IPS-20b (cell line): ENCODE data around the gene DLST.

ENCODE experiments used
- H3K27ac ChIP-seq: one replicate; pipeline ENCODE4 v1.5.1; 2013; ENCODE audit warnings: low read length
- H3K27me3 ChIP-seq: 2 replicates; pipeline ENCODE4 v1.6.1; 2013; ENCODE audit warnings: mild to moderate bottlenecking, low read length, inconsistent platforms; ENCODE audit not compliant: insufficient read depth
- H3K36me3 ChIP-seq: 2 replicates; pipeline ENCODE4 v1.6.1; 2013; ENCODE audit warnings: low read depth, mild to moderate bottlenecking, inconsistent platforms, low read length, moderate library complexity; ENCODE audit not compliant: insufficient read depth
- H3K4me1 ChIP-seq: 2 replicates; pipeline ENCODE4 v1.6.1; 2013; ENCODE audit warnings: mild to moderate bottlenecking, control low read depth, inconsistent platforms, low read length, moderate library complexity; ENCODE audit not compliant: insufficient read depth
- H3K4me3 ChIP-seq: 2 replicates; pipeline ENCODE4 v1.5.1; 2013; ENCODE audit warnings: mild to moderate bottlenecking, low read length, inconsistent platforms
- H3K9ac ChIP-seq: 2 replicates; pipeline ENCODE4 v1.6.1; 2013; ENCODE audit warnings: low read depth, mild to moderate bottlenecking, inconsistent platforms, low read length, moderate library complexity
- H3K9me3 ChIP-seq: 2 replicates; pipeline ENCODE4 v1.6.1; 2013; ENCODE audit warnings: mild to moderate bottlenecking, low read depth, low read length, inconsistent platforms; ENCODE audit not compliant: insufficient read depth

Gene DLST

GRCh38 chr14:74912111-74912510 lies 30.4 kb downstream of the DLST start:
- Histone ChIP-seq H3K9ac (no peak overlapping the region), H3K4me3 (no peak overlapping the region), H3K36me3 (no peaks in the 10 kb centered on the region), H3K4me1 (no peaks in the 10 kb centered on the region), H3K27ac (no peak overlapping the region), H3K9me3 (no peaks in the 10 kb centered on the region), H3K27me3 (no peaks in the 10 kb centered on the region)

- Histone ChIP-seq H3K4me3 (no peak overlapping the region), H3K27me3 (no peaks in the 10 kb centered on the region), H3K9ac (no peak overlapping the region), H3K4me1 (no peaks in the 10 kb centered on the region), H3K27ac (no peak overlapping the region), H3K9me3 (no peaks in the 10 kb centered on the region), H3K36me3 (no peaks in the 10 kb centered on the region)
Measured at GRCh38 chr14:74912801-74913200, 31.1 kb downstream of the DLST start.

DNA sequence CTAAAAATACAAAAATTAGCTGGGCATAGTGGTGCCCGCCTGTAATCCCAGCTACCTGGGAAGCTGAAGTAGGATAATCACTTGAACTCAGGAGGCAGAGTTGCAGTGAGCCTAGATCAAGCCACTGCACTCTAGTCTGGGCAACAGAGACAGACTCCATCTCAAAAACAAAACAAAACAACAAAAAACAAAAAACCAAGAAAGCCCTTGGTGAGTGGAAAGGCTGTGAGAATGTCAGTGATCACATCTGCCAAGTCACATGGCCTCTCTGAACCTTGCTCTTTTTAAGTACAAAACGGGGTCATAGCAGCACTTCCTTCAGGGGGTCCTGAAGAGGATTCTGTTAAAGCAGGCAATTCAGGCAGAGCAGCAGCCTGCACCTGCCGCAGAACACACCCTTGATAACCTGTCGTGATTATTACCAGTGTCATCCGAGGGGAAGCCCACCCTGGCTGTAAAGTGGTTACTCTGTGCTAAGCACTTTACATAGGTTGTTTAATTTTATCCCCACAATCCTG lies 31.7 kb downstream of the DLST start:
- no peak overlapping the region for H3K9ac ChIP-seq
- H3K27me3 ChIP-seq = no peaks in the 10 kb centered on the region
- no peak overlapping the region for H3K4me3 ChIP-seq
- H3K27ac ChIP-seq = no peak overlapping the region
- no peaks in the 10 kb centered on the region for H3K36me3 ChIP-seq
- no peaks in the 10 kb centered on the region for H3K9me3 ChIP-seq
- H3K4me1 ChIP-seq = no peaks in the 10 kb centered on the region

DNA sequence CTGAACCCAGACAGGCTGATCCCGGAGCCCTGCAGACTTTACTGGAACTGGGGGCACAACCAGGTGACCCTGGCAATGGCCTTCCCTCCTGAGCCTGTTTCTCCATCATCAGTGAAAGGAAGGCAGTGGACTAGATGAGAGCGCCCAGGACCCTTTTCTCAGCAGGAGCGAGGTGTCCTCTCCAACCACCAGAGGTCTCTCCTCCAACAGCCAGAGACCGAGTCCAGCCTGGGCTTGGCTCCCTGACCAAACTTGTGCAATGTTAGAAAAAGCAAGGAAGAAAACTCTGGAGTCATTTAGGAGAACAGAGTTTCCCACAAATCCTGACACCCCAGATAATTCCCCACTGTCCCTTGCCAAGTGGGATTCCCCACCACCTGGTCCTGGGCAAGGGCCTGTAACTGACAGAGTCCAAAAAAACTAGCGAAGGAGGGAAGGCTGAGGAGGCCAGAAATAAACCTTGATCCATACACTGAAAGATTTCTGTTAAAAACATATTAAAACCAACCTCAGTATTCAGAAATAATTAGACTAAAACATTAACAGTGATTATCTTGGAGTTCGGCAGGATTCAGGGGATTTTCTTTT lies 32.4 kb downstream of the DLST start:
- Histone ChIP-seq H3K4me1 (no peaks in the 10 kb centered on the region), H3K27me3 (no peaks in the 10 kb centered on the region), H3K27ac (no peak overlapping the region), H3K36me3 (no peaks in the 10 kb centered on the region), H3K9me3 (no peaks in the 10 kb centered on the region), H3K9ac (no peak overlapping the region), H3K4me3 (no peak overlapping the region)

DNA sequence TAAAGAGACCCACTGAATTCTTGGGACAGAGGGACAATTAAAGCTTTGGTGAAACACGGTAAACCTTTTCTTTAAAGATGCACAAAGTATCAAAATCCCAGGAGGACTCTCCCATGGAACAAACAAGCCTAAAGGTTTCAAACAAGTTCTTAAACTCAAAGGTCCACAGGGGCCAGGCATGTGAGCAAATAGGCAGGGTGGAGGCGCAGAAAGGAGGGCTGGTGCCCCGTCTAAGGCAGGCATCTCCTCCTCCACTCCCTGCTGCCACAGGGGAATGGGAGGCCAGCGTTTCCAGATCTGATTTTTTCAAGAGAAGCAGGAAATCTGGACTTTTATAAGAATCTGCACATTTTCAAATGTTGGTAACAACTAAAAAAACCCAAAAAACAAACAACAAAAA lies 33.7 kb downstream of the DLST start:
- Histone ChIP-seq H3K9ac (no peak overlapping the region), H3K9me3 (no peaks in the 10 kb centered on the region), H3K4me3 (no peak overlapping the region)

GRCh38 chr14:74915826-74916225 lies 34.1 kb downstream of the DLST start:
- Histone ChIP-seq H3K27me3 (no peaks in the 10 kb centered on the region), H3K9ac (no peak overlapping the region), H3K9me3 (no peaks in the 10 kb centered on the region), H3K4me3 (no peak overlapping the region), H3K27ac (no peak overlapping the region), H3K36me3 (no peaks in the 10 kb centered on the region), H3K4me1 (no peaks in the 10 kb centered on the region)

More for the DNA sequence above, 33.7 kb downstream of the DLST start:
- Histone ChIP-seq H3K27ac (no peak overlapping the region), H3K27me3 (no peaks in the 10 kb centered on the region), H3K4me1 (no peaks in the 10 kb centered on the region), H3K36me3 (no peaks in the 10 kb centered on the region)

GRCh38 chr14:74917178-74917543 lies 35.4 kb downstream of the DLST start:
- Histone ChIP-seq H3K36me3 (no peaks in the 10 kb centered on the region), H3K9ac (no peak overlapping the region), H3K27ac (no peak overlapping the region), H3K27me3 (peaks cover 2% of the 10 kb centered on the region; the same call in 1 of the 2 replicates), H3K9me3 (no peaks in the 10 kb centered on the region), H3K4me1 (no peaks in the 10 kb centered on the region), H3K4me3 (no peak overlapping the region)

DNA sequence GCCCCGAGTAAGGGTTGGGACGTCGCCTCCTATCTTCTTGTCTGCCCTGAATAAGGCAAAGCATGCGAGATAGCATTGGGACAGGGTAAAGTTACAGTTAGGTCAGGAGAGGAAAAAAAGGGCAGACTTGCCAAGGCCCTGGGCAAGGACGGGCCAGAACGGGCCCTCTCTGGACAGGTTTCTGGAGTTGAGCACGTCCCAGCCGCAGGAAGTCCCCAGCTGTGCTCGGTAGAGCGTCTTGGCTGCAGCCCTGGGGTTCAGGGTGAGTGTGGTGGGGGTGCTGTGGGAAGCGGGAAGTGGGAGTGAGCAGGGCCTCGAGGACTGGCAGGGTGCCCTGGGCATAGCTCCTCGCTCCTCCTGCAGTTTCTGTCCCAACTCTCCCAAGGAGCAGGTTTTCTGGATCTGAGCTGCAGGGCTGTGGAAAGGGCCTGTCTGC lies 35.9 kb downstream of the DLST start:
- H3K4me1 ChIP-seq = no peaks in the 10 kb centered on the region
- peaks cover 7% of the 10 kb centered on the region; the same call in 1 of the 2 replicates for H3K27me3 ChIP-seq
- H3K9me3 ChIP-seq = no peaks in the 10 kb centered on the region
- no peak overlapping the region for H3K27ac ChIP-seq
- H3K4me3 ChIP-seq = no peak overlapping the region
- no peak overlapping the region for H3K9ac ChIP-seq
- no peaks in the 10 kb centered on the region for H3K36me3 ChIP-seq

DNA sequence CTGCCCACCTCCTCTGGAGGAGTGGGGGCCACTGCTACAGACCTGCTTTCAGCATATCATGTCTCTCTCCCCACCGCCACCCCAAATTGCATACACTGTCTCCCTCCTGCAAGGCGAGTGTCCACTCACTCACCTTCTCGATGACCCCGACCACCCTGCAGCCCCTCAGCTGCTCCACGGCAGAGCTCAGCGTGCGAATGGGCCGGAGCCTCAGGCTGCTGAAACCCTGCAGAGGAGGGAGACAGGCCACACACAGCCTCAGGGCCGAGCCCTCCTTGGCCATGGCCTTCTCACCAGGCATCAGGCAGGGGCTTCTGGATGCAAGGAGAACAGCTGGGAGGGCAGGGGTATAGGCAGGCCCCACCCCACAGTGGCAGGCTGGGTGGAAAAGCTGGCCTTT lies 36.7 kb downstream of the DLST start:
- no peaks in the 10 kb centered on the region for H3K4me1 ChIP-seq
- no peak overlapping the region for H3K4me3 ChIP-seq
- H3K27me3 ChIP-seq = peaks cover 8% of the 10 kb centered on the region; the same call in 1 of the 2 replicates
- H3K27ac ChIP-seq = no peak overlapping the region
- no peaks in the 10 kb centered on the region for H3K9me3 ChIP-seq
- no peak overlapping the region for H3K9ac ChIP-seq
- H3K36me3 ChIP-seq = no peaks in the 10 kb centered on the region

DNA sequence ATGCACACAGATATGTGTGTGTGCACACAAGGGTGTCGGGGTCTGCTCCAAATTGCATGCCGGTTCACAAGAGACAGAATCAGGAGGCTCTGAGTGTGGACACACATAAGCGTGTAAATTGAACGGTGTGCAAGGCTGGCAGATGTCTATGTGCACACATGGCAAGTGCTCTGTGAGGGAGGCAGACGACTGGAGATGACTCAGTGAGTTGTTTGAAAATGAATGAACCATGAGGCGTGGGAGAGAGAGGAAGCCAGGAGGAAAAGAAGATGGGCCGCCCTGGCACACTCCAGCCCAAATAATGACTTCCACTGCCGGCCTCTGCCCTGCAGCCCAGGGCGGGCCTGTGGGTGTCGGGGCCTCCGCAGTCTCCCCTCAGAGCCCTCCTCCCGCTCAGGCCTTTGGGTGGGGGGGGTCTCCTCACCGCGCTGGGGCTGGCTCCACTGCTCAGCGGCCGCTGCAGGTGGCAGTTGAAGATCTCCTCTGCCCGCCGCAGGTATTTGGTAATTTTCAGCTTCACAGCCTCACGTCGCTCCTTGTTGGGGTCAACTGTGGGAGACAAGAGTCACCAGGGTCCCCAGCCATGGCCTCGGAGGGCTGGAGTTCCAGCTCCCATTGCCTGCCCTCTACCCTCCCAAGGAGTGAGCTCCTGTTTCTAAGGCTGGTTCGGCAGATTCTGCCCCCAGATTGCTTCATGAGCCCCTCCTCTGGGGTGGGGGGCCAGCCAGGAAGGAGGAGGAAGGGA lies 37.9 kb downstream of the DLST start:
- no peak overlapping the region for H3K27ac ChIP-seq
- no peaks in the 10 kb centered on the region for H3K9me3 ChIP-seq
- H3K9ac ChIP-seq = no peak overlapping the region
- H3K36me3 ChIP-seq = no peaks in the 10 kb centered on the region
- H3K4me3 ChIP-seq = no peak overlapping the region
- H3K4me1 ChIP-seq = no peaks in the 10 kb centered on the region
- peaks cover 8% of the 10 kb centered on the region; the same call in 1 of the 2 replicates for H3K27me3 ChIP-seq

GRCh38 chr14:74920281-74920680 lies 38.6 kb downstream of the DLST start:
- peaks cover 8% of the 10 kb centered on the region; the same call in 1 of the 2 replicates for H3K27me3 ChIP-seq
- H3K27ac ChIP-seq = no peak overlapping the region
- no peaks in the 10 kb centered on the region for H3K4me1 ChIP-seq
- H3K4me3 ChIP-seq = no peak overlapping the region
- no peak overlapping the region for H3K9ac ChIP-seq
- no peaks in the 10 kb centered on the region for H3K36me3 ChIP-seq
- H3K9me3 ChIP-seq = no peaks in the 10 kb centered on the region

GRCh38 chr14:74921053-74921620 lies 39.4 kb downstream of the DLST start:
- Histone ChIP-seq H3K4me1 (no peaks in the 10 kb centered on the region), H3K27me3 (peaks cover 8% of the 10 kb centered on the region; the same call in 1 of the 2 replicates), H3K4me3 (no peak overlapping the region), H3K27ac (no peak overlapping the region), H3K9ac (no peak overlapping the region), H3K36me3 (no peaks in the 10 kb centered on the region), H3K9me3 (no peaks in the 10 kb centered on the region)
